H7 (cell line): ENCODE data around the gene ZNF714. TPM values are rescaled to one million over a fixed set of nuclear protein-coding genes. Genes with fewer than 3 reads are reported as not detected.

Source experiments
- DNase-seq: peaks from one replicate; pipeline ENCODE4 v3.0.0; 2012
- H3K27me3 ChIP-seq: 2 replicates; pipeline ENCODE4 v1.6.0; 2011; ENCODE audit warnings: mild to moderate bottlenecking, low read length; ENCODE audit not compliant: control insufficient read depth, insufficient read depth
- H3K36me3 ChIP-seq: replicated peaks from 2 replicates; pipeline ENCODE4 v1.5.1; 2011; ENCODE audit warnings: low read length; ENCODE audit not compliant: control insufficient read depth, insufficient read depth
- H3K4me3 ChIP-seq: 2 replicates; pipeline ENCODE4 v1.5.1; 2011; ENCODE audit warnings: low read depth, mild to moderate bottlenecking, control low read depth, low read length, moderate library complexity; ENCODE audit not compliant: insufficient read depth
- total RNA-seq: library from RNA; depleted of rRNA; stranded (reverse); fragments of >200 nt; shearing (Covaris generic); gene quantifications from 2 replicates; pipeline ENCODE4 v1.2.3, GENCODE V29; 2014; rRNA removed

Gene ZNF714
- 70.5 and 82.7 TPM in 2 replicates for total RNA-seq

GRCh38 chr19:21082011-21082975 is at the start of gene ZNF714:
Gene ZNF714, plus strand, starts transcription at chr19:21082203. Its CDS starts 16,066 bp downstream, at chr19:21098269.
- DNase-seq: peak; percentile 84
- peak within 1 kb of the TSS; percentile 81 for H3K4me3 ChIP-seq
- no peaks in the 10 kb centered on the region for H3K27me3 ChIP-seq
- H3K36me3 ChIP-seq: no peaks in the 10 kb centered on the region; the same call in none of the 2 replicates

DNA sequence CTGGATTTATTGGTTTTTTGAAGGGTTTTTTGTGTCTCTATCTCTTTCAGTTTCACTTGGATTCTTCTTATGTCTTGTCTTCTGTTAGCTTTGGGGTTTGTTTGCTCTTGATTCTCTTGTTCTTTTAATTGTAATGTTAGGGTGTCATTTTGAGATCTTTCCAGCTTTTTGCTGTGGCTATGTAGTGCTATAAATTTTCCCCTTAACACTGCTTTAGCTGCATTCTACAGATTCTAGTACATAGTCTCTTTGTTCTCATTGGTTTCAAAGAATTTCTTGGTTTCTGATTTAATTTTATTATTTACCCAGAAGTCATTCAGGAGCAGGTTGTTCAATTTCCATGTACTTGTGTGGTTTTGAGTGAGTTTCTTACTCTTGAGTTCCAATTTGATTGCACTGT is 37.0 kb upstream of the ZNF714 start:
- Histone ChIP-seq H3K4me3 (no peak overlapping the region), H3K36me3 (peaks cover 4% of the 10 kb centered on the region), H3K27me3 (no peaks in the 10 kb centered on the region)
- no peak for DNase-seq

DNA sequence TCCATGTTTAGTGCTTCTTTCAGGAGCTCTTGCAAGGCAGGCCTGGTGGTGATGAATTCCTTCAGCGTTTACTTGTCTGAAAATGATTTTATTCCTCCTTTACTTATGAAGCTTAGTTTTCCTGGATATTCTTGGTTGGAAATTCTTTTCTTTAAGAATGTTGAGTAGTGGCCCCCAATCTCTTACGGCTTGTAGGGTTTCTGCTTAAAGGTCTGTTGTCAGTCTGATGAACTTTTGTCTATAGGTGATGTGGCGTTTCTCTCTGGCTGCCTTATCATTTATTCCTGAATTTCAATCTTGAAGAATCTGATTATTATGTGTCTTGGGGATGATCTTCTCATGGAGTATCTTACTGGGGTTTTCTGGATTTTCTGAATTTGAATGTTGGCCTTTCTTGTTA is 35.5 kb upstream of the ZNF714 start:
- DNase-seq: no peak
- Histone ChIP-seq H3K4me3 (no peak overlapping the region), H3K36me3 (peaks cover 3% of the 10 kb centered on the region), H3K27me3 (no peaks in the 10 kb centered on the region)

DNA sequence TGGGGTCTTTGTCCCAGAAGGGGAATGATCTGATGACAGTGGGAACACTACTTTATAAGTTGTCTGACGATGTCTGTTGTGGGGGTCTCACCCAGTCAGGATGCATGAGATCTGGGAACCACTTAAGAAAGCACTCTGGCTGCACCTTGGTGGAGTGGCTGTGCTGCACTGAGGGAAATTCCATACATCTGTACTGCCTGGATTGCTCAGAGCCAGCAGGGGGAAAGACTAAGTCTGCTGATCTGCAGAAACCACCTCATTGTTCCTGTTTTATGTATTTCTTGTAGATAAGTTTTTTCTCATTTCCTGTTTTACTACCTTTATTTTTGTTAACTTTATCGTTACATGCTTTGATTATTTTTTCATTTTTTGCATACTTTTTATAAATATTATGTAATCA is 34.3 kb upstream of the ZNF714 start:
- Histone ChIP-seq H3K27me3 (no peaks in the 10 kb centered on the region), H3K36me3 (peaks cover 4% of the 10 kb centered on the region), H3K4me3 (no peak overlapping the region)
- no peak for DNase-seq

DNA sequence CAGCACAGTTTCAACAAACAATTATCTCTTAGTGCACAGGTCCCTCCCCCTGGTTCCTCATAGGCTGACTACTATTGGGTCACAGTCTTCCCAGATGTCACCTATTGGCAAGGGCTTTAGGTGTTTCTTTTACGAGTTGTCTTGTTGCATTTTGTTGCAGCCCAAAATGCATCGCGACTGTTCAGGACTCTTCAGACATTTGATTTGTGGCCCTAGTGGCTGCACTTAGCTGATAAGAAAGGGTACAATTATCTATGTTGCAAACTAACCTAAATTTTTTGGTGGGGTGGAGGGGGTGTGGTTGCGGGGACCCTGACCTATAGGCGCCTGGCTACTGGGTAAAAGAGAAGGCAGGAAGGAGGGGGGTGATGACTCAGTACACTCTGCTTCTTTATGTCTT is 29.1 kb upstream of the ZNF714 start:
- peaks cover 1% of the 10 kb centered on the region for H3K36me3 ChIP-seq
- H3K27me3 ChIP-seq: no peaks in the 10 kb centered on the region; the same call in 1 of the 2 replicates

DNA sequence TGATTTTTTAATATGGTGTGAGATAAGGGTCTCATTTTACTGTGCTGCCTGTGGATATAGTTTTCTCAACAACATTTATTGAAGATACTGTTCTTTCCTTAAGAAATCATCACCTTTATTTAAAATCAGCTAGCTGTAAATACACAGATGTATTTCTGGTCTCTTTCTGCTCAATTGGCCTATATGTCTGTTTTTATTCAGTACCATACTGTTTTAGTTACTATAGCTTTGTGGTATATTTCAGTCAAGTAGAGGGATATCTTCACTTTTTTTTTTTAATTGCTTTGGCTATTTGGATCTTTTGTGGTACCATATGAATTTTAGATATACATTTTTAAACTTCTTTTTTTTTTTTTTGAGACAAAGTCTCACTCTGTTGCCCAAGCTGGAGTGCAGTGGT is 16.7 kb upstream of the ZNF714 start:
- Histone ChIP-seq H3K27me3 (no peaks in the 10 kb centered on the region), H3K4me3 (no peak overlapping the region), H3K36me3 (no peaks in the 10 kb centered on the region)
- no peak for DNase-seq

More for the DNA sequence above, 29.1 kb upstream of the ZNF714 start:
- H3K4me3 ChIP-seq: no peak overlapping the region
- peak; percentile 5 for DNase-seq

DNA sequence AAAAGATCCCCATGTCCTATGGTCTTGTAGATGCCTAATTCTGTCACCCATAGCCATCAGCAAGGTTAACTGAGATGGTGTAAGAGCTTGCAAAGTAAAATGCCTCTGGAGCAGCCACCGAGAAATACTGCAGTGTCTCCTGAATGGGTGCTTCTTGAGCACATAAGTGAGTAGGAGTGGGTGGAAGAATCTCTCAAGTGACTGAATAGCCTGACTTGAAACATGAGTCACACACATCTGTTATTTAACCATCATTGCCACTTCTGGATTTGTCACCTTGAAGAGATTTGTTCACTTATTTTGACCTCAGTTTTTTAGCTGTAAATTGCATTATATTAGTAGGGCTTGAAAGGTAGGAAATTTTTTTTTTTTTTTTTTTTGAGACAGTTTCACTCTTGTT is 2.3 kb downstream of the ZNF714 start:
- Histone ChIP-seq H3K27me3 (no peaks in the 10 kb centered on the region), H3K4me3 (no peak overlapping the region), H3K36me3 (no peaks in the 10 kb centered on the region; the same call in none of the 2 replicates)
- no peak for DNase-seq

DNA sequence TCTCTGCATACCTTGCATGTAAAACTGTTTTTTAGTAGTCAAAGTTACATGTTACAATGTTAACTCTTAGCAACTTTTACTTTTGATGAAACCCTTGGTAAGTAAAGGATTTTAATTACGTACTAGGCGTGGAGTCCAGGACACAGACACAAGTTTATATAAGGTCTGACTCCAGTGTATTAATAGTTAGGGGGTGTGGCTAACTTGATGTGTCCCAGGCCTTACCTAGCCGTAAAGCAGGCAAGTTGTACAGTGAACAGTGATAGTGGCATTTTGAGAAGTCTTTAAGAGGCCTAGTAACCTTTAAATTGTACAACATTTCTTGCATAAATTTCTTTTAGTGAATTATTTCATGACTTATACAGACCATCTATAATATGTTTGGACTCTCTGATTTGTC is 5.9 kb downstream of the ZNF714 start:
- Histone ChIP-seq H3K36me3 (peaks cover 6% of the 10 kb centered on the region), H3K27me3 (no peaks in the 10 kb centered on the region), H3K4me3 (no peak overlapping the region)
- no peak for DNase-seq

DNA sequence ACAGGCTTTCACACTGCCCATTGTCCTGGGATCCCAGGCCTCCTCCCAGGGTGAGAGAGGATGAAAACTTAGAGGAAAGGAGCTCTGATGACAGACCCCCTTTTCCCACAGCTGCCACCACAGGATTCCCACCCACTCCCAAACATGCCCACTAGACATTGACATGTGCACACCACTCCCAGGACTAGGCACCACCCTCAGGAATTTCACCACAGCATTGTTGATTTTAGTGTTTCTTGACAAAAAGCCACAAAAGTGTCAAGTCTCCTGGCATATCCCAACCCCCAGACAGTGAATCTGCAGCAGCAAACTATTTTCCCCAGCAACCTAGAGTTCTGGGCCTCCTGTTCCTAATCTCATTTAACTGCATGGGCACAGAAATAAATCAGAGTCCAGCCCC is 10.1 kb downstream of the ZNF714 start:
- Histone ChIP-seq H3K27me3 (no peaks in the 10 kb centered on the region), H3K4me3 (no peak overlapping the region), H3K36me3 (peaks cover 6% of the 10 kb centered on the region)
- DNase-seq: no peak

DNA sequence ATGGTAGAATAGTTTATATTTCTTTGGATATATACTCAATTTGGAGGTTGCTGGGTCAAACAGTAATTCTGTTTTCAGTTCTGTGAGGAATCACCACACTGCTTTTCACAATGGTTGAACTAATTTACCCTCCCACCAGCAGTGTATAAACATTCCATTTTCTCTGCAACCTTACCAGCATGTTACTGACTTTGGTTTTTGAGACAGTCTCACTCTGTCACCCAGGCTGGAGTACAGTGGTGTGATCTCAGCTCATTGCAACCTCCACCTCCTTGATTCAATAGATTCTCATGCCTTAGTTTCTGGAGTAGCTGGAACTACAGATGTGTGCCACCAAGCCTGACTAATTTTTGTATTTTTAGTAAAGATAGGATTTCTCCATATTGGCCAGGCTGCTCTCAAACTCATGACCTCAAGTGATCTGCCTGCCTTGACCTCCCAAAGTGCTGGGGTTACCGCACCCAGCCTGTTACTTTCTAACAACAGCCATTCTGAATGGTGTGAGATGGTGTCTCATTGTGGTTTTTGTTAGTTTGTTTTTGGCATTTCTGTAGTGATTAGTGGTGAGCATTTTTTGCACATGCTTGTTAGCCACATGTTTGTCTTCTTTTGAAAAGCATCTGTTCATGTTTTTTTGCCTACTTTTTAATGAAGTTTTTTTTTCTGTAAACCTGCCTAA is 12.5 kb downstream of the ZNF714 start:
- Histone ChIP-seq H3K36me3 (peaks cover 6% of the 10 kb centered on the region), H3K27me3 (no peaks in the 10 kb centered on the region), H3K4me3 (no peak overlapping the region)
- no peak for DNase-seq

DNA sequence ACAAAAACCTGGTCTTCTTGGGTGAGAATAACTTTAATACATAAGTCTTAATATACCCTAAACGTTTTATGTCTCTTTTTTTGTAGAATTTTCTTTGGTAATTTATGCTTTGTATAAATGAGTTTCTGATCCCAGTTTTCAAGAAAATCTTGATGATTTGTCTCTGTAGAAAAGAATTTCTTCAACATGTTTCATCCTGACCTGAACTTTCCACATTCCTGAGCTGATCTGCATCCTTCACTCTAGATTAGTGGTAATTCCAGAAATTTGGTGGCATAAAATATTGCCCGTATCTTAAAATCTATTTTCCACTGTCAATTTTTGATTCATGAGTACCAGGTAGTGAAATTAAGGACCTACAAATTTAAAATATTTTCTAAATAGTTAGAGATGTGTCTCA is 16.3 kb downstream of the ZNF714 start:
- DNase-seq: no peak
- Histone ChIP-seq H3K27me3 (no peaks in the 10 kb centered on the region), H3K4me3 (no peak overlapping the region), H3K36me3 (peaks cover 1% of the 10 kb centered on the region; the same call in 1 of the 2 replicates)

DNA sequence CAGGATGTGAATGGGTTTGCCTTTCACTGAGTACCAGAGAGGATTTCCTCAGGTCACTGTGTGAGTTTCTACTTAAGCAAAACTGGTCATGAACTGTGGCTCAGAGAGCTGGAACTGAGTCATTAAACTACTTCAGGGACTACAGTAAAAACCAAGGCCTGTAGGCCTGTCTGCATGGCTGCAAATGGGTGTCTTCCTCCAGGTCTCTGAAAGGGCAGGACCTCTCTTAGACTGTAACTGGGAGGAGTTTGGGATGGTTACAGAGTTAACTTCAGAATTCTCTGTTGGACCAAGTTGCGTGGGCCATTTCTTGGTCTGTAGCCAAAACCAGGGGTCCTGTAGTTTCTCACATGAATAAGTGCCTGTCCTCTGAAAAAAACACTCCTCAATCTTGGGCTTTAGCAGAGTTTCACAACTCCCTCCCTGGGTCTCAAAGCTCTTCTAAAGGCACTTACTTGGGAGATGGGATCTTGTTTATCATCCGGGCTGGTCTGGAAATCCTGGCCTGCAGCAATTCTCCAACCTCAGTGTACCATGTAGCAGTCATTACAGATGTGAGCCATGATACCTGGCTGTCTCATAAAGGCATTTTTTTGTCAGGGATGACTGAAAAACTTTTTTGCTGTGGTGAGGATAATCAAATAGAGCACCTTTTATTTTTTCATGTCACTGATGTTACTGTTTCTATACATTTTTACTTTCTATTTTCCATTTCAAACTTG is 19.7 kb downstream of the ZNF714 start:
- Histone ChIP-seq H3K27me3 (no peaks in the 10 kb centered on the region), H3K36me3 (peaks cover 1% of the 10 kb centered on the region), H3K4me3 (no peak overlapping the region)
- DNase-seq: no peak

GRCh38 chr19:21109116-21109515 is 27.1 kb downstream of the ZNF714 start:
- H3K36me3 ChIP-seq: peaks cover 2% of the 10 kb centered on the region
- no peak overlapping the region for H3K4me3 ChIP-seq
- no peak for DNase-seq
- no peaks in the 10 kb centered on the region for H3K27me3 ChIP-seq

GRCh38 chr19:21110183-21110582 is 28.2 kb downstream of the ZNF714 start:
- H3K27me3 ChIP-seq: no peaks in the 10 kb centered on the region
- H3K36me3 ChIP-seq: peaks cover 2% of the 10 kb centered on the region
- no peak overlapping the region for H3K4me3 ChIP-seq
- no peak for DNase-seq
